Left renal cortex interstitium (tissue), 4 donors: Measurements from ENCODE around the gene TOB1. TPM values are rescaled to one million over a fixed set of nuclear protein-coding genes. Genes with fewer than 3 reads are reported as not detected.
"Not testable (repeated sequence)": the region's sequence is repeated elsewhere in the genome, so short reads cannot be mapped to it uniquely, and the experiment has no call there.

Source experiments
- DNase-seq, 4 donors: peaks; one replicate each; pipeline ENCODE4 v3.0.0-alpha.2; 2013; ENCODE audit warnings: low read depth in 4 of 4, low spot score in 2 of 4, missing footprints in 1 of 4
- polyA plus RNA-seq, 4 donors: library from polyadenylated mRNA; unstranded; fragments of 120-200 nt; gene quantifications; one replicate each; pipeline ENCODE4 v1.2.1, GENCODE V29; 2013; ENCODE audit not compliant: insufficient read length in 4 of 4

The TOB1 gene
- polyA plus RNA-seq, 4 donors = 34.1 to 44.2 (median 39.6) TPM

GRCh38 chr17:50871364-50871763, 5.2 kb upstream of the TOB1 start:
- no peak for DNase-seq

GRCh38 chr17:50868602-50869001, 2.4 kb upstream of the TOB1 start:
- no peak for DNase-seq

GRCh38 chr17:50868140-50868438, 1.9 kb upstream of the TOB1 start:
- no peak for DNase-seq

GRCh38 chr17:50867363-50868139, 1.4 kb upstream of the TOB1 start:
- DNase-seq = peak; percentile 90 to 97 (median 93)

- peak in 2 of 4 donors; percentile 56 to 92 for DNase-seq
These were observed 802 bp upstream of the TOB1 start for GRCh38 chr17:50866950-50867362.

- DNase-seq = no peak
These were observed 290 bp downstream of the TOB1 start for GRCh38 chr17:50865868-50866260.

- peak; percentile 39 to 61 (median 48) for DNase-seq
These were observed 890 bp downstream of the TOB1 start for GRCh38 chr17:50865060-50865867.

- DNase-seq = no peak
These were observed 1.5 kb downstream of the TOB1 start for GRCh38 chr17:50864747-50865059.

- DNase-seq = no peak
These were observed 2.2 kb downstream of the TOB1 start for GRCh38 chr17:50863931-50864330.

- DNase-seq = no peak
These were observed 2.8 kb downstream of the TOB1 start for GRCh38 chr17:50863221-50863843.

GRCh38 chr17:50861822-50862528, 4.2 kb downstream of the TOB1 start:
- no peak for DNase-seq

- DNase-seq = no peak
These were observed 4.8 kb downstream of the TOB1 start for GRCh38 chr17:50861334-50861676.

- DNase-seq = not testable (repeated sequence)
These were observed 6.4 kb downstream of the TOB1 start for GRCh38 chr17:50859727-50860126.

GRCh38 chr17:50858486-50859225, 7.5 kb downstream of the TOB1 start:
- no peak for DNase-seq

- no peak for DNase-seq
These were observed 9.7 kb downstream of the TOB1 start for GRCh38 chr17:50856431-50856830.

GRCh38 chr17:50855708-50856330, 10.3 kb downstream of the TOB1 start:
- DNase-seq = no peak

GRCh38 chr17:50853781-50854180, 12.4 kb downstream of the TOB1 start:
- DNase-seq = no peak

- no peak for DNase-seq
These were observed 13.0 kb downstream of the TOB1 start for GRCh38 chr17:50853015-50853615.

- DNase-seq = no peak
These were observed 15.5 kb downstream of the TOB1 start for GRCh38 chr17:50850640-50851039.

GRCh38 chr17:50848711-50849110, 17.4 kb downstream of the TOB1 start:
- DNase-seq = no peak
